Stromal cell of bone marrow (primary cell): ENCODE results near the gene SMTNL1.

ENCODE experiments used
- DNase-seq: peaks from one replicate; pipeline ENCODE4 v3.0.0-alpha.2; 2012; ENCODE audit warnings: low read depth

SMTNL1 gene, protein sequence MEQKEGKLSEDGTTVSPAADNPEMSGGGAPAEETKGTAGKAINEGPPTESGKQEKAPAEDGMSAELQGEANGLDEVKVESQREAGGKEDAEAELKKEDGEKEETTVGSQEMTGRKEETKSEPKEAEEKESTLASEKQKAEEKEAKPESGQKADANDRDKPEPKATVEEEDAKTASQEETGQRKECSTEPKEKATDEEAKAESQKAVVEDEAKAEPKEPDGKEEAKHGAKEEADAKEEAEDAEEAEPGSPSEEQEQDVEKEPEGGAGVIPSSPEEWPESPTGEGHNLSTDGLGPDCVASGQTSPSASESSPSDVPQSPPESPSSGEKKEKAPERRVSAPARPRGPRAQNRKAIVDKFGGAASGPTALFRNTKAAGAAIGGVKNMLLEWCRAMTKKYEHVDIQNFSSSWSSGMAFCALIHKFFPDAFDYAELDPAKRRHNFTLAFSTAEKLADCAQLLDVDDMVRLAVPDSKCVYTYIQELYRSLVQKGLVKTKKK

DNA sequence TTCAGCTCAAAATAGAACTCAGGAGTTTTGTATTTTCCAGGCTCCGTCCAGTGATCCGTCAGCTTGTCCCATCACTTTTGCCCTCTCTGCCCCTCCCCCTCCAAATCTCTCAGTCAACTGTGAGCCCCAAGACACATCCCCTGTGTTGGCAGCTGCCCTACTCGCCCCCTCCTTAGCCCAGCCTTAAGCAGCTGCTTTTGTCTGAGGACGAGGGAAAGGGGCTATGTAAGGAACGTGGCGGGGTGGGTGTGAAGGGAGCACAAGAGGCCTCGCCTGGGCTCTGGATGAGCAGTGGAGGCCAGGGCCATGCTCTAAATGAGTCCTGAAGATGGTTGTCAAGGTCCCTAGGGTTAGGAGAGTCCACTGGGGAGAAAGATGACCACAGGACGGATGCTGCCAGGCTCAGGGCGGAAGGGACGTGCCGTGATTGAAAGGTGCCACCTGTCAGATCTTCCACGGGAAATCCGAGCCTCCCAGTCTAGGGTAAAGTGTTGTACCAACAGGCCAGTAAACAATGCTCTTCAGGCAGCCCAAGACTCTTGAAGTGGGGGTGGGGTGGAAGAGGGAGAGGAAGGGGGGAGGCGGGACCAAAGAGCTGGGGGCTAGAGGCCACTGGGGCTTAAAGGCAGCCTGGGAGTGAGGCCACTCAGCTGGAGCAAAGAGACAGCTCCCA is at the start of gene SMTNL1:
TSS of gene SMTNL1 (plus strand) at position 649 of the 673 bp plus-strand sequence. CDS start 5,048 bp downstream, outside the sequence.
- no peak for DNase-seq

DNA sequence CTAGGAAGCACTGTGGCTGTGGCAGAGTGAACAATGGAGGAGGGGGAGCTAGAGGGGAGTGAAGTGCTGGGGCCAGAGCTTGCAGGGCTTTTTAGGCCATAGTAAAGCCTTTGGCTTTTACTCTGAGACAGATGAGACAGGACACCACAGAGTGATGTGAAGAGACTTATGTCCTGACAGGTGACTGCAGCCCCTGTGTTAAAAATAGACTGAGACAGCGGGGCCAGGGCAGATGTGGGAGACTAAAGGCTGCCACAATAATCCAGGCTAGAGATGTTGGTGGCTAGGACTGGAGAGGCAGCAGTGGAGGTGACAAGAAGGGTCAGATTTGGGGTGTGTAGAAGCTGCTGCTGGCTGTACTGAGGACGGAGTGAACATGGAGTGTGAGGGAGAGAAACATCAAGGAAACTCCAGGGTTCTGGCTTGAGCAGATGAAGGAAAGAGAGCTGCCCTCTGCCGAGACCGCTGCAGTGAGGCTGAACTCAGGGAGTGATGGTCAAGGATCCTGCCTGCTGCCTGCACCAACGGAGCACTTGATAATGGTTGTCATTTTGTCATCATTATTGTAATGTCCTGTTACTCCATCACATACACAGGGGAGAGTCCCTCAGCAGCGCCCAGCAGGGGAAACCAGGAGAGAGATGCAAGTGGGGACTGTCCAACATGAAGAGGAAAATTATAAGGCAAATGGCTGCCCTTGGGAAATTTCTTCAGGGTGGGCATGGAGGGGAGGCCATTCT is 49.3 kb upstream of the SMTNL1 start:
- no peak for DNase-seq

DNA sequence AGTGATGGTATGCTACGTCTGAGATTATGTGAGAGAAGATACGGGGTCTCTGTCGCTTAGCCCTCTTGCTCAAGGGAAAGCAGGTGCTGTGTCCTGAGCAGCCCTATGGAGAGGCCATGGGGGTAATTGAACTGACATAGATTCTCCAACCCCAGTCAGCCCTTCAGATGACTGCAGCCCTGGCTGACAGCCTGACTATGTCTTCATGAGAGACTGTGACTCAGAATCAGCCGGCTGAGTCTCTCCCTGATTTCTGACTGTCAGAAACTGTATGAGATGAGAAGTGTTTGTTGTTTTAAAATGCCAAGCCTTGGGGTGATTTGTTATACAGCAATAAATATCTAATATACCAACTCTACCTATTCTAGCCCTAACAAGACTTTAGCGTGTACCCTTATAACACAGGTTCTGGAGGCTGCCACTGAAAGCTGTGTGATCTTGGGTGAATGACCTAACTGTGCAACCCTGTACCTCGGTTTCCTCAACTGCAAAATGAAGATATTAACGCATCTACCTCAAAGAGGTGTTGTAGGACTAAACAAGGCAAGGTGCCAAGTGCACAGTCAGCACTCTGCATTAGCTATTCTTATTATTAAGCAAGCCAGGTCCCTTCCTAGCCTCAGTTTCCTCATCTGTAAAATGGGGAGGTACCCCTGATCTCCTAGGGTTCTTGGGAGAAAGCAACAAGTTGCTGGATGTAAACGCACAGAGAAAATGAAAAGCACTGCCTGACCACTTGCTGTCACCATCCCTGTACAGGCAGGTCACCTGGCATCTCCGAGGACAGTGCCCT is 46.7 kb upstream of the SMTNL1 start:
- no peak for DNase-seq

DNA sequence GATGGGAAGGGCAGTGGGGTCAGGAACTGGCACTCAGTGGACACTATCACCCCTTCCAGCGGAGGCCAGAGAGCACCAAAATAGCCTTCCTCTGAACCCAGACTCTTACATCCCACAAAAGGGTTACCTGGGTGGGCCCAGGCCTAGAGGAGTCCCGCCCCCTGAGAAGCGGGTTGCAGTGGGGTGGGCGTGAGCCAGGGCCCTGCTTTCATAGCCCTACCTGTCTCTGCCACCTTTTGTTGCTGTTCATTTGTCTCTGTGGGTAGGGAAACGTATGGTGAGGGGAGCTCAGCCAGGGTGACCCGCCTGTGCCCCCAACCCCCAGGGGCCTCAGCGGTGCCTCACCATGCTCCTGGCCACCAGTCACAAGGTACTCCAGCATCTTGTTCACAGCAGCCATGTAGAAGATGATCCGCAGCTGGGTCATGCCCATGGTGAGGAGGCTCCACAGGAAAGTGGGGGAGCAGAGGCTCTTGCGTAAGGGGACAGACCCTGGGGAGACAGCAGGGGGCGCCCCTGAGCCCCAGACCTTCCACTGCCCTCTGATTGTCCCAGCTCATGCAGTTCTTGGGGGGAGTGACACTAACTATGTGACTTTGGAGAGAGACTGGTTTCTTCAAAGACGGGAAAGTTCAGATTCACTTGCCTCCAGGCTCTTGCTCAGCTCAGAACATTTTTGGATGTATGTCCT is 45.9 kb upstream of the SMTNL1 start:
- no peak for DNase-seq

DNA sequence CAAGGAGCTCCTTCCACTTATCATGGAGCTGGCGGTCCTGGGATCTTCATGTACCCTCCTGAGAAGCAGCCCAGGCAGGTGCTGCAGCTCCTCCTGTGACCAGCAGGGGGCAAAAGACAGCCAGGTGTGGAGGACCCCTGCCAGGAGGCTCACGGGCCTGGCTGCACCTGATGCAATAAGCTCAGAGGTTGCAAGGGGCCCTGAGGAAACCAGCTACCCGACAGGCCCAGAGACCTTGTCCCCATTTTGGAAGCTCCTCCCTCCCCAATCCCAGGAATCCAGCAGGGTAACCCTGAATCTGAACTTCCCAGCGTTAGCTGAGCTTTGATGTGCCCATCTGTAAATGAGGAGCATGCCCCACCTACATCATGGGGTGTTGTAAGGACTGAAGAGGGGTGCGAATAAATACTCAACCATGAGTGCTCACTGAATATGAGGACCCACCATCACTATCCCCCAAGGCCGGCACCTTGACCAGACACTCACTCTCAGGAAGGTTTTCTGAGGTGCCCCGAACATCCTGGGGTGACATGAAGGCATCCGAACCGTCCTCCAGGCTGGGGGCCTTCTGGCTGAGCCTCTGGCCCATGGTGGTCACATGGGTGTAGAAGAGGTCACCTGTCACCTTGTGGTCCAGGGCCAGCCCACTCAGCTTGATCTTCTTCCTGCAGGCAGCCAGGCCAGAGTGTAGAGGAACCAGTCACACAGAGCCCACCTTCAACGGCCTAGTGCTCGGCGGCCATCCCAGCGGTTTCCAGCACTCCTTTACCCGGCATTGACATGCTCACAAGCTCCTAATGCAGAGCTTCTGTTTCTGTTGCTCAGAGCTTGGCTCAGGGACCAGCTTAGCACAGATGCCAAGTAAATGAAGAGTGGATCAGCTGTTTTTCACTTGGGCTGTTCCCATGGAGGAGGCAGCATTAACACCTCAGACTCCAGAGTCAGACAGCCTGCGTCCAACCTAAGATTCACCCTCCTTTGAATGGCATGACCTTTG is 43.6 kb upstream of the SMTNL1 start:
- DNase-seq: no peak

DNA sequence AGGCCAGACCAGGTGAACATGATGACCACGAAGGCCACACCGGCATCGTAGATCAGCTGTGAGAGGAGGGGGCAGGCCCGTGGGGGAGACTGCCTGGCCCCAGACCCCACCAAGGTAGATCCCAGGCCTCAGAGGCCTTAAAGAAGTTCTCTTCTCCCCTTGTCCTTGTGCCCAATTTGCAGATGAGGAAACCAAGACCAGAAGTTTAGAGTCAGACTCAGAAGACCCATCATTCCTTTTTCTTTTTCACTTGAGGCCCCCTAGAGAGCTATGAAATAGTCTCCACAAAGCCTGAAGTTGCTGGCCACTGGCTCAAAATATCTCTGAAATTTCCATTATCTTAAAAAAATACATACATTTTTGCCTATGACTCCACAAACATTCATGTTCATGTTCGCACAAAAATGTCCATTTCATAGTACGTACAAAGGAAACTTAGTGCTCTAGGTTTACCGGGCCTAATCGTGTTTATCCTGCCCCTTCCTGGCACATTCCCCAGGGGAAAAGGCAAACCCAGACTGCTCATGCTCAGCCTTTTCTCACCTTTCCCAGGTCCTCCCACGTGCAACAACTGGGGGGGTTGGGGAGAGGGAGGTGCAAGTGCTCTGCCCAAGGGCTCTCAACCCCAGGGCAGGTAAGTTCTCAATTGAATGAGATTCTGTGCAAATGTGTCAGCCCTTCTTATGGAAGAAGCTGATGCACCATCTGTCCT is 41.1 kb upstream of the SMTNL1 start:
- DNase-seq: no peak

DNA sequence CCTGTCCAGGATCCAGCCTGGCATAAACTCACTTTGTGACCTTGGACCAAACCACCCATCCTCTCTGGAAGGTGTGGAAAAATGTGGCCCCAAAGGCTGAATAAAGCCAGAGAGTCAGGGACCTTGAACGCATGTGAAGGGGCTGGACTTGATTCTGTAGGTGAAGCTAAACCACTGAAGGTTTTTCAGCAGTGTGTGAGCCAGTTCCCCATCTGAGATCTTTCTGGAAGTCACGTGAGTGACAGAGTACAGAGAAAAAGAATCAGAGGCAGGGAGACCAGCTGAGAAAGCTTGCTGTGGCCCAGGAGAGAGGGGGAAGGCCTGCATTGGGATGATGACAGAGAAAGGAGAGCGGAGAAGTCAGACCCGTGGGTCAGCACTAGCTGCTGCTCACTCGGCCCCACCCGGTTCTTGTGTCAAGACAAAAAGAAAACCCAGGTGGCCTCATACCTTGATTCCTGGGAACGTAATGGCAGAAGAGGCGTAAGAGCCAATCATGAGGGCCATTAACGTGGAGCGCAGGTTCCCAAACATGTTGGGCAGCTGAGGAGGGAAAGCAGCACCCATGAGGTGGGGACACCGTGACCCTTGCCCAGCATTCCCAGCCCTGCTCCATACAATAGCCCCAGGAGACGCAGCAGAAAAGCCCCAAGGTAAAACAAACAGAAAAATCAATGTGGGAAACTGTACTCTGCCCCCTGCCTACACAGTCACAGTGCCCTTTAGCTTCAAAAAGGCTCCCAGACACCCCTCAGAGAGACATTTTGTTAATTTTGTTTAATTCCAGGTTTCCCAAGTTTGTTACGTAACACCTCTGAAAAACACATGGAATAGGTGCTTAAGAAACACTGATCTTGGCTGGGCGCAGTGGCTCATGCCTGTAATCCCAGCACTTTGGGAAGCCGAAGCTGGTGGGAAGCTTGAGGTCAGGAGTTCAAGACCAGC is 39.8 kb upstream of the SMTNL1 start:
- no peak for DNase-seq

DNA sequence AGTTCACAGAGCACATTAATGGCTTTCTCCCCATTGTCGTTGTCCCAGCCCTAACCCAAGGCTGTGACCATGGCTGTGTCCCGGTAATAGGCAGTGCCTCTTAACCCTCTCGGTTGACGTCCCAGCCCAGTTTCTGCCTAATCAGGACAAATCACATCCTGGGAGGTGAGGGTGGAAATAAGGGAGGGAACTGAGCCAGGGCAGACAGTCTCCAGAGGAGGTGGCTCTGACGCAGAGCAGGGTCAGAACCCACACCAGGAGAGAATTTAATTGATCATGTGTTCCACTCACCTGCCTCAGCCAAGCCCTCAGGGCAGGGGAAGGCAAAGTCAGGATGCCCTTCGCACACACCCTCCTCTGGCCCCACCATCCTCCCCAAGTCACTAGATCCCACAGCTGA is 38.9 kb upstream of the SMTNL1 start:
- DNase-seq: no peak

DNA sequence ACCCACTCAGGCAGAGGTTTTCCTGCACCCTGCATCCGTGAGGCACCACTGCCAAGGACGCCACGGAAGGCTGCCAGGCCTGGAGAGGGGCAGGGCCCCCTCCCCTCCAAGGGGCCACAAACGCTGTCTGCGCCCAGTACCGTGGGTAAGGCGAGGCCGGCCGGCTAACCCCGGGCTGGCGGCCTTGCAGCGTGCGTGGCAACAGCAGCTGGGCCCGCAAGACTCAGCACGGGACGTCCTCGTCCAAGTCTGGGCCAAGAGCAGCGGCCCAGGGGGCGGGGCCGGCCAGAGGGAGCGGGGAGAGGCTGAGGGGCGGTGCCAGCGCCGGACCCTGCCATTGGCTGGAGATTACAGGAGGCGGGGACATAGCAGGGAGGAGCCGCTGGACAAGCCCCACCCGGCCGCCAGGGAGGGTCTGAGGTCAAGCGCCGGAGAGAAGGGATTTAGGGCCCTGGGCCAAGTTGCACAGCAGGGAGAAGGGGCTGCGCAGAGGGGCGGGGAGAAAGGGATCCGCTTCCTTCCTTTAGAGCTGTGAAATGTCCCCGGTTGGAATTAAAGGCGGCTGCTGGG is 37.9 kb upstream of the SMTNL1 start:
- DNase-seq: peak; percentile 79

DNA sequence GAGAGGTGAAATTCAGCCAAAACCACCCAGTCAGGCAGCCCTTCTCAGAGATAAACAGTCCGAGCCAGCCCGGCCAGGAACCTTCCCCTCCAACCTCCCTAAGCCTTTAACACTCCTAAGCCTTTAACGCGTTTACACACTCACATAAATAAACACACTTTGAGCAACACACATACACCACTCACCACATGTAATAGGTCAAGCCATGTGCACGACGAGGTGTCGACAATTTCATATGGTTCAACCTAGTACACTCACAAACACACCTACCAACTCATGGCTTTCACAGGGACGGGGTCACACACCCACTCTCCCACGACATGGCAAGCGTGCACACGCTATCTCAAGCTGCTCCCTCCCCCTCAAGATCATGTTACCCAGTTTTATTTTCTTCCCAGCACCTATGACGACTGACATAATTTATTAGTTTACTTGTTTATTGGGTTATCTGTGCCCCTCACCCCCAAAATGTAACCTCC is 37.4 kb upstream of the SMTNL1 start:
- no peak for DNase-seq

DNA sequence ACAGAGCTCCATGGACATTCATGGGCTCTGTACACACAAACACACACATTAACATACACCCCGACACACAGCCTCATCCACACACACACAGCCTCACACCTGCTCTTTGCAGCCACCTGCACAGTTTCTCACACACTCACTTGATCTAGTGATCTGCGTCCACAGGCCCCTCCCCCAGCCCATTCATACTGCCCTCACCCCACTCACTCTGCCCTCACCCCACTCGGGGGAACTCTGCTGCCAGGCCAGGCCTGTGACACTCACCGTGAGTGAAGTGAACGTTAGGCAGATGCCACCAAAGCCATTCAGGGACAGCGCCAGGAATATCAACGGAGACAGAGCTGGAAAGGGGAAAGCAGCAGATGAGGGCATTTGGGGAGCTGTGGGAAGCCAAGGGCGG is 36.9 kb upstream of the SMTNL1 start:
- no peak for DNase-seq

DNA sequence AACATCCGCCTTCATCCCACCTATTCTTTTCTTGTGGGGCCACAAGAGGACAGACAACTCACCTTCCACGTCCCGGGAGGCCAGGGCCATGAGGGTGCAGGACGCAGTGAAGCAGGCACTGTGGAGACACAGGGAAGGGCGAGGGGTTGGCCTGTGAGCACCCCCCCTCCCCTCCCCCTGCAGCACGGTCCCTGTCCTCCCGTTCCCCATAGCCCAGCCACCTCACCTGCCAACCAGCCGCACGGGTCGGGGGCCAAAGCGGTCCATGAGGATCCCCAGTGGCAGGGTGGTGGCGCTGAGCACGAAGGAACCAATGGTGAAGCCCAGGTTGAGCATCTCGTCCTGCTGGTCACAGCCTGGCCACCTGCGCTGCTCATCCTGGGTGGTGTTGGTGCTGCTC is 36.5 kb upstream of the SMTNL1 start:
- no peak for DNase-seq

DNA sequence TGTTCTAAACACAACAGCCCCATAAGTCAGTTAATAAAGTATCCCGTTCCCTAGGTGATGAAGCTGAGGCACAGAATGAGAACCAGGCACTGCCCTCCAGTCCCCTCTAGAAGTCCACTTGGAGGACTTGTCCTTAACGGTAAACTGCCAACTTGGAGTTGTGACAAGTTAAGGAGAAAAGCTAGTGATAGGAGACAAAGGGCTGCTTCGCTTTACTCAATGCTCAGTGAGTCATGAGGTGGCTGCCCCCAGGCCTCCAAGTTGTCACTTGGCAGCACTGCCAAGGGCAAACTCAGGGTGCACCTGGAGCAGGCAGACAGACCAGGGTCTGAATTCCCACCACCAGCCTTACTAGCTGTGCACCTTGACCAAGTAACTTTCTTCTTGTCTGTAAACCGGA is 35.4 kb upstream of the SMTNL1 start:
- no peak for DNase-seq

DNA sequence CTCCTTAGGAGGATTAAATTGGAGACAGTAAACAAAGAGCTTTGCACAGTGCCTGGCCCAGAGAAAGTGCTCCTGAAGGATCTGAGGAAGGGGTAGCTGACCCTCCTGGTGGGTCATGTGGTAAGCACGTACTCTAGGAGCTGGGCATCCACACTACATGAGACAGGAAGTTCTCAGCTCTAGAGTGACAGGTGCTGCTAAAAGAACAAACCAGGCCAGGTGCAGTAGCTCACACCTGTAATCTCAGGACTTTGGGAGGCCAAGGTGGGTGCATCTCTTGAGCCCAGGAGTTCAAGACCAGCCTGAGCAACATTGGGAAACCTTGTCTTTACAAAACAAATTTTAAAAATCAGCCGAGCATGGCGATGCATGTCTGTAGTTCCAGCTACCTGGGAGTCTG is 35.0 kb upstream of the SMTNL1 start:
- no peak for DNase-seq

DNA sequence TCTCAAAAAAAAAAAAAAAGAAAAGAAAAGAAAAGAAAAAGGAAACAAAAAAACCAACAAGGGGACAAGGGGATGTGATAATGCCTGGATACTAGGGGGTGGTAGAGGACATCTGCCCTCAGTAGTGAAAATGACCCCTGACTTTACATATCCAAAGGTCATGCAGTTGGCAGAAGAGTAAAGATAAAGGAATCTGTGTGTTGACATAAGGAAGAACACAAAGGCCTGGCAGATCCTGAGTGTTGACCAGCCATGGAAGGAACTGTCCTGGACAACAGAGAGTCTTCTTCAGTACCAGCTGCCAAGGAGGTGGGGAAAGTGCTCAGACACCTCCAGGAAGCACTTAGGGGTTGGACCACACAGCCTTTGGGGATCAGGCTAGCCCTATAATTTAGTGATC is 34.5 kb upstream of the SMTNL1 start:
- no peak for DNase-seq

DNA sequence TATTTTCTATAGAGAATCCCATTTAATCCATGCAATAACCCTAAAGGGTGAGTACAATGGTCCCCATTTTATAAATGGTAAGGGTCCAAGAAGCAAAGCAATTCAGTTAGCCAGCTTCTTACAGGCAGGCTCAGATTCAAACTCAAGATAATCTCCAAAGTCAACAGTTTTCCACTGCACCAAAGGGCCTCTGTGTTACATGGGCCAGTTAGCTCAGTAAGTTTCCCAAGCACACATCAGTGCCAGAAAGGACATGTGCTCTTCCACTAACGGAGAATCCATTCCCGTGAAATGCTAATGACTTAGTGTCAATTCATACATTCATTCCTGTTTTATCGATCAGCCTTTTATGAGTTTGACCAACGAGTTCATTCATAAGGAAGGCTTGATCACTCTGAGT is 32.9 kb upstream of the SMTNL1 start:
- DNase-seq: no peak

DNA sequence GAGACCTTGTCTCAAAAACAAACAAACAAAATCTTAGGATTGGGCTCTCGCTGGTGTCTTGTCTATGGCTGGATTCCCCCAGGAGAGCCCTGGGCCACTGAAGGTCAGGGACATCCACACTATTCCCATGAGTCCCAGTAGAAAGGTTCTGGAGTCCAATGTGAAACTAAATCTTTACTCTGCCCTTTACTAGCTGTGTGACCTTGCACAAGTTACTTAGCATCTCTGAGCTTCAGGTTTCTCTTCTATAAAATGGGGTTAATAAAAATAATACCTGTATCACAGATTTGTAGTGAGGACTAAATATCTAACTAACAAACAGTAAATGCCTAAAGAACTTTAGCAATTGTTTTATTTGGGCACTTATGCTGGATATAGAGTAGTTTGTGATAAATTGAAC is 30.9 kb upstream of the SMTNL1 start:
- DNase-seq: no peak
